Thyroid gland (tissue), 4 donors: ENCODE measurements around the gene MPI.

Experiments
- POLR2A ChIP-seq, 2 donors: fragments of 450-650 bp; IDR thresholded peaks; one replicate each; pipeline ENCODE4 v1.6.1; 2017; ENCODE audit warnings: antibody characterized with exemption in 2 of 2, mild to moderate bottlenecking in 2 of 2, moderate library complexity in 1 of 2
- TF ChIP-seq, protein P1 (sequence below), 6 experiments: fragments of 200-600 bp in 3 of 6; fragments of 450-650 bp in 3 of 6; sonication (generic) in 3 of 6; IDR thresholded peaks; one replicate each; pipeline ENCODE4 v1.5.1; 2016 to 2019; ENCODE audit warnings: antibody characterized with exemption in 6 of 6, mild to moderate bottlenecking in 2 of 6, inconsistent platforms in 1 of 6, moderate library complexity in 1 of 6

DNA sequence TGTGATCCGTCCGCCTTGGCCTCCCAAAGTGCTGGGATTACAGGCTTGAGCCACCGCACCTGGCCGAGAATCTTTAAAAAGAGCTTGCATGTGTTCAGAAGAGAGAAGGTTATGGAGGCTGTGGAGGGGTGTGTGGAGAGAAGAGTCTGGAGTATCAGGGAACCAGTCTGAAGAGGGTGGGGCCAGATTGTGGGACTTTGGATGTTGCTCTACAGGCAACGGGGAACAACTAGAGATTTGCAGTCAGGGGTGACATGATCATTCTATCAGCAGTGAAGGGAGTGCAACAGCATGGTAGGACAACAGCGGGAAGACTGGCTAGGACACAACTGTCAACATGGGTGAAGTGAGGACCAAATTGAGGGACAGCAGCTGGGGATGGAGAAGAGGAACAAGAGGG lies 25.5 kb upstream of the MPI start:
- no peak for TF ChIP-seq POLR2A (IDR thresholded peaks at IDR 0.05)
- TF ChIP-seq, protein P1, sequence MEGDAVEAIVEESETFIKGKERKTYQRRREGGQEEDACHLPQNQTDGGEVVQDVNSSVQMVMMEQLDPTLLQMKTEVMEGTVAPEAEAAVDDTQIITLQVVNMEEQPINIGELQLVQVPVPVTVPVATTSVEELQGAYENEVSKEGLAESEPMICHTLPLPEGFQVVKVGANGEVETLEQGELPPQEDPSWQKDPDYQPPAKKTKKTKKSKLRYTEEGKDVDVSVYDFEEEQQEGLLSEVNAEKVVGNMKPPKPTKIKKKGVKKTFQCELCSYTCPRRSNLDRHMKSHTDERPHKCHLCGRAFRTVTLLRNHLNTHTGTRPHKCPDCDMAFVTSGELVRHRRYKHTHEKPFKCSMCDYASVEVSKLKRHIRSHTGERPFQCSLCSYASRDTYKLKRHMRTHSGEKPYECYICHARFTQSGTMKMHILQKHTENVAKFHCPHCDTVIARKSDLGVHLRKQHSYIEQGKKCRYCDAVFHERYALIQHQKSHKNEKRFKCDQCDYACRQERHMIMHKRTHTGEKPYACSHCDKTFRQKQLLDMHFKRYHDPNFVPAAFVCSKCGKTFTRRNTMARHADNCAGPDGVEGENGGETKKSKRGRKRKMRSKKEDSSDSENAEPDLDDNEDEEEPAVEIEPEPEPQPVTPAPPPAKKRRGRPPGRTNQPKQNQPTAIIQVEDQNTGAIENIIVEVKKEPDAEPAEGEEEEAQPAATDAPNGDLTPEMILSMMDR (IDR thresholded peaks at IDR 0.05): no peak
